OCI-LY1 (cell line): ENCODE results near the gene UBE2H.
"Not testable (repeated sequence)": the region's sequence is repeated elsewhere in the genome, so short reads cannot be mapped to it uniquely, and the experiment has no call there.

Source experiments
- H2AFZ ChIP-seq: fragments of 200-600 bp; sonication (generic), shearing (Covaris generic); 2 replicates; pipeline ENCODE4 v1.6.0; 2014; ENCODE audit warnings: antibody characterized with exemption, mild to moderate bottlenecking, low read length
- H3F3A ChIP-seq: fragments of 200-600 bp; sonication (generic), shearing (Covaris generic); 2 replicates; pipeline ENCODE4 v1.6.0; 2014; ENCODE audit warnings: mild to moderate bottlenecking, antibody characterized with exemption, low read length, moderate library complexity; ENCODE audit not compliant: insufficient read depth
- H3K27ac ChIP-seq: fragments of 200-600 bp; sonication (generic); 2 replicates; pipeline ENCODE4 v1.5.1; 2014; ENCODE audit warnings: low read length, mixed run types, mild to moderate bottlenecking, low read depth; ENCODE audit not compliant: poor library complexity, severe bottlenecking
- H3K27me3 ChIP-seq: fragments of 200-600 bp; sonication (generic); 2 replicates; pipeline ENCODE4 v1.6.0; 2014; ENCODE audit warnings: antibody characterized with exemption, mild to moderate bottlenecking, low read length, moderate library complexity; ENCODE audit not compliant: insufficient read depth
- H3K36me3 ChIP-seq: fragments of 200-600 bp; sonication (generic); 2 replicates; pipeline ENCODE4 v1.6.1; 2014; ENCODE audit warnings: mild to moderate bottlenecking, antibody characterized with exemption, low read length, moderate library complexity, mixed read lengths; ENCODE audit not compliant: insufficient read depth
- H3K4me1 ChIP-seq: fragments of 200-600 bp; sonication (generic); 2 replicates; pipeline ENCODE4 v1.5.1; 2014; ENCODE audit warnings: mild to moderate bottlenecking, low read length, moderate library complexity; ENCODE audit not compliant: insufficient read depth, severe bottlenecking
- H3K4me2 ChIP-seq: fragments of 200-600 bp; sonication (generic), shearing (Covaris generic); 2 replicates; pipeline ENCODE4 v1.6.1; 2014; ENCODE audit warnings: low read length
- H3K4me3 ChIP-seq: fragments of 200-600 bp; sonication (generic); 2 replicates; pipeline ENCODE4 v1.5.1; 2014; ENCODE audit warnings: low read length, low read depth, mild to moderate bottlenecking, mixed read lengths; ENCODE audit not compliant: poor library complexity, severe bottlenecking
- H3K79me2 ChIP-seq: fragments of 200-600 bp; shearing (Covaris generic); 2 replicates; pipeline ENCODE4 v1.6.1; 2016; ENCODE audit warnings: mixed run types, low read length, mixed read lengths; ENCODE audit not compliant: insufficient read depth
- H3K9ac ChIP-seq: fragments of 200-600 bp; sonication (generic), shearing (Covaris generic); 2 replicates; pipeline ENCODE4 v1.6.1; 2014; ENCODE audit warnings: mild to moderate bottlenecking, low read length, mixed read lengths
- H3K9me2 ChIP-seq: fragments of 200-600 bp; sonication (generic), shearing (Covaris generic); 2 replicates; pipeline ENCODE4 v1.6.1; 2014; ENCODE audit warnings: low read depth, mild to moderate bottlenecking, low read length, mixed read lengths
- H3K9me3 ChIP-seq: fragments of 200-600 bp; shearing (Covaris generic); 2 replicates; pipeline ENCODE4 v1.6.1; 2014; ENCODE audit warnings: low read length, mixed read lengths
- H4K20me1 ChIP-seq: fragments of 200-600 bp; sonication (generic), shearing (Covaris generic); 2 replicates; pipeline ENCODE4 v1.6.0; 2016; ENCODE audit warnings: mild to moderate bottlenecking, low read length; ENCODE audit not compliant: insufficient read depth
- EZH2 ChIP-seq: fragments of 200-600 bp; sonication (generic), shearing (Covaris generic); IDR thresholded peaks from 2 replicates; pipeline ENCODE4 v1.8.0; 2017; ENCODE audit warnings: borderline replicate concordance, mixed run types, mild to moderate bottlenecking, antibody characterized with exemption, low read length, moderate library complexity, mixed read lengths
- TF ChIP-seq, protein P1 (sequence below): fragments of 200-600 bp; sonication (generic), shearing (Covaris generic); IDR thresholded peaks from 2 replicates; pipeline ENCODE4 v1.5.1; 2017; ENCODE audit warnings: mild to moderate bottlenecking, antibody characterized with exemption, low read length, moderate library complexity, mixed read lengths

Gene UBE2H

DNA sequence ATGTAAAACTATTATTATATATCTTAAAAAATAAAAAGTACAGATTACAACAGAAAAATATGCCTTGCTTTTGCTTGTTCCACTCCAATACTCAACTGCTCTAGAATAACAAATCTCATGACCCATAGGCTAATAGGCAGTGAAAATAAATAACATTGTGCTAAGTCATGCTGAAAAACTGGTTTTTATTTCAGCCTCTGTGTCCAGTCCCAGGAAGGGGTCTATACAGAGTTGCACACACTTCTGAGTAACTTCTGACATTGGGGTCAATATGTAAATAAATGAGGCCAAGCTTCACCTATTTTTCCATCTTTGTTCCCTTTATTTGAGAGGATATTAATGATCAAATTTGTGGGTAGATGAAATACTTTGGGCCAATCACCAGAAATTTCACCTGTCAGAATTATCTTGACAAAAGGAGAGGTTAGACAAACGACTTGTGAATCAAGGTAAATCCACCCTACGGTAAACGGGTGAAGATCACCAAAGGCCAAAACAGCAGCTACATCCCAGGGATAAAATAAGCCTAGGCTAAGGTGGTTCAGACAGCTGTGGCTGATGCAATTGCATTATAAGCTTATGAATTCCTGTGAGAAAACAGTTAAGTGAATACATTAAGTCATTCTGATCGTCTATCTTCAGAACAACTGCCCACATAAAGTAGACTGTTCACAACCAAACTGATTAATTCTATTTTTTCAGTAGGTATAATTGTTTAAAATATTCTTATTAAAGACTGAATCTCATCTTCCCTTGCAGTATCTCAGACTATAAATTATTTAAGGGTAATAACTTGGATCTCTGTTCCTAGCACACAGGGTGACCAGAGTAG, 87.5 kb downstream of the UBE2H start:
- no peak overlapping the region for H3K4me3 ChIP-seq
- H3K9ac ChIP-seq = no peak overlapping the region
- no peaks in the 10 kb centered on the region for H3F3A ChIP-seq
- no peaks in the 10 kb centered on the region for H3K9me3 ChIP-seq
- H3K4me1 ChIP-seq = peaks cover 61% of the 10 kb centered on the region
- H3K27ac ChIP-seq = peak overlapping the region; percentile 13
- no peaks in the 10 kb centered on the region for H4K20me1 ChIP-seq
- peaks cover 55% of the 10 kb centered on the region for H3K79me2 ChIP-seq
- H3K9me2 ChIP-seq = no peaks in the 10 kb centered on the region
- peaks cover 37% of the 10 kb centered on the region for H3K36me3 ChIP-seq
- TF ChIP-seq, protein P1, sequence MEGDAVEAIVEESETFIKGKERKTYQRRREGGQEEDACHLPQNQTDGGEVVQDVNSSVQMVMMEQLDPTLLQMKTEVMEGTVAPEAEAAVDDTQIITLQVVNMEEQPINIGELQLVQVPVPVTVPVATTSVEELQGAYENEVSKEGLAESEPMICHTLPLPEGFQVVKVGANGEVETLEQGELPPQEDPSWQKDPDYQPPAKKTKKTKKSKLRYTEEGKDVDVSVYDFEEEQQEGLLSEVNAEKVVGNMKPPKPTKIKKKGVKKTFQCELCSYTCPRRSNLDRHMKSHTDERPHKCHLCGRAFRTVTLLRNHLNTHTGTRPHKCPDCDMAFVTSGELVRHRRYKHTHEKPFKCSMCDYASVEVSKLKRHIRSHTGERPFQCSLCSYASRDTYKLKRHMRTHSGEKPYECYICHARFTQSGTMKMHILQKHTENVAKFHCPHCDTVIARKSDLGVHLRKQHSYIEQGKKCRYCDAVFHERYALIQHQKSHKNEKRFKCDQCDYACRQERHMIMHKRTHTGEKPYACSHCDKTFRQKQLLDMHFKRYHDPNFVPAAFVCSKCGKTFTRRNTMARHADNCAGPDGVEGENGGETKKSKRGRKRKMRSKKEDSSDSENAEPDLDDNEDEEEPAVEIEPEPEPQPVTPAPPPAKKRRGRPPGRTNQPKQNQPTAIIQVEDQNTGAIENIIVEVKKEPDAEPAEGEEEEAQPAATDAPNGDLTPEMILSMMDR = no peak
- TF ChIP-seq EZH2 = no peak
- no peak overlapping the region for H2AFZ ChIP-seq
- no peaks in the 10 kb centered on the region for H3K27me3 ChIP-seq
- no peak overlapping the region for H3K4me2 ChIP-seq

DNA sequence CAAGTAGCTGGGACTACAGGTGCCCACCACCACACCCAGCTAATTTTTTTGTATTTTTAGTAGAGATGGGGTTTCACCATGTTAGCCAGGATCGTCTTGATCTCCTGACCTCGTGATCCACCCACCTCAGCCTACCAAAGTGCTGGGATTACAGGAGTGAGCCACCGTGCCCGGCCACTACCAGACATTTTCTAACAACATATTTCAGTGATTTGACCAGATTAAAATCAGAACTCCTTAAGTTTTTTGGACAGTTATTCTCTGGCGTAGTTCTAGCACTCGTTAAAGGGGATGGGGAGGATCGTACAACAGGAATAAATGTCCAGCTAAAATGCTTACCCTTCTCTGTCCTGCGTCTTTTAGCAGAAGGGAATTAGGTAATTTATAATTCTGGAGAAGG, 88.1 kb downstream of the UBE2H start:
- H3K9ac ChIP-seq, H3K4me3 ChIP-seq, H3F3A ChIP-seq, H3K9me2 ChIP-seq, H2AFZ ChIP-seq, H3K27ac ChIP-seq, H3K27me3 ChIP-seq, H4K20me1 ChIP-seq, H3K9me3 ChIP-seq, H3K4me2 ChIP-seq: not testable (repeated sequence)
- H3K79me2 ChIP-seq = peaks cover 55% of the 10 kb centered on the region
- peaks cover 67% of the 10 kb centered on the region for H3K4me1 ChIP-seq
- peaks cover 30% of the 10 kb centered on the region; the same call in 1 of the 2 replicates for H3K36me3 ChIP-seq

DNA sequence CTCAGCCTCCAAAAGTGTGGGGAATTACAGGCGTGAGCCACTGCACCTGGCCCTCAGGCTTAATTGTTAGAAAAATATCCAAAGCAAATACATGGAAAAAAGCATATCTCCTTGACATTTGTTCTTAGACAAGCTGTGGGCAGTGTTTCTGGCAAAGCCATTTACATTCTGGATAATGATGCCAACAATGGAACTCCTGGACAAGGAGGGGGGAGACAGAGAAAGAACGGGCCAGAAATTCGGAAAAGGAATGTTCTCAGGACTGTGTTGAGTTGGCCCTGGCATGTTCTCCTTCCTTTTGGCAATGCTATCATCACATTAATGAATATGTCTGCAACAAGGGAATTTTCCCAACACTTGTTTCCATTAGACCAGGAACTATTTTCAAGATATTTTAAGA, 88.7 kb downstream of the UBE2H start:
- H3K79me2 ChIP-seq = peaks cover 55% of the 10 kb centered on the region

More for the DNA sequence above, 88.7 kb downstream of the UBE2H start:
- TF ChIP-seq, protein P1 = no peak
- TF ChIP-seq EZH2 = no peak
- Histone ChIP-seq H3K9ac (no peak overlapping the region), H4K20me1 (no peaks in the 10 kb centered on the region), H3K4me1 (peaks cover 73% of the 10 kb centered on the region), H3K4me3 (no peak overlapping the region), H3K4me2 (no peak overlapping the region), H3K9me2 (no peaks in the 10 kb centered on the region), H3K36me3 (peaks cover 24% of the 10 kb centered on the region; the same call in 1 of the 2 replicates), H3F3A (peaks cover 8% of the 10 kb centered on the region; the same call in 1 of the 2 replicates), H3K27ac (peak overlapping the region; percentile 61), H3K9me3 (no peaks in the 10 kb centered on the region), H3K27me3 (no peaks in the 10 kb centered on the region), H2AFZ (no peak overlapping the region)
